A549 treated with RU486 at 1 μM for 4 hours (cell line): Measurements from ENCODE around the gene SHISAL2A. TPM values are rescaled to one million over a fixed set of nuclear protein-coding genes. Genes with fewer than 3 reads are reported as not detected.

Experiments
- total RNA-seq: library from RNA; stranded (reverse); fragments of 200-300 nt; extraction: Qiagen RNA extraction; gene quantifications from 5 replicates; pipeline ENCODE4 v1.2.3, GENCODE V29; 2022; ENCODE audit warnings: low read depth

SHISAL2A gene
- total RNA-seq, result not detected in 5 replicates

GRCh38 chr1:52632732-52633290, at the start of gene SHISAL2A:
Gene SHISAL2A (plus strand): TSS chr1:52633168. CDS start chr1:52633494, 326 bp downstream.

GRCh38 chr1:52601991-52602855, 30.7 kb upstream of the SHISAL2A start, which contains the start of gene GPX7:
Gene GPX7 (plus strand): TSS chr1:52602371. CDS start chr1:52602410, 39 bp downstream.

GRCh38 chr1:52697795-52698674, 65.1 kb downstream of the SHISAL2A start, which contains the start of gene COA7:
Gene COA7 (minus strand): TSS chr1:52698347. CDS start chr1:52698326, 21 bp downstream.

Other genes with a start within 250 kb of the SHISAL2A start
- 17.8 to 22.3 TPM (median 19.8 TPM) in 5 replicates for gene ORC1, start 228.7 kb upstream of the SHISAL2A start, total RNA-seq
- 16.6 to 20.6 TPM (median 20.2 TPM) in 5 replicates for gene PRPF38A, start 228.6 kb upstream of the SHISAL2A start, total RNA-seq
- 14.9 to 20.3 TPM (median 17.6 TPM) in 5 replicates for gene TUT4, start 80.1 kb upstream of the SHISAL2A start, total RNA-seq
- 0.10 TPM in 1 of 5 replicates, not detected in the others for gene GPX7, start 30.8 kb upstream of the SHISAL2A start, total RNA-seq
- gene COA7, start 65.2 kb downstream of the SHISAL2A start, total RNA-seq, result 18.3 to 22.6 TPM (median 20.9 TPM) in 5 replicates
- 1.9 to 5.3 TPM (median 4.6 TPM) in 5 replicates for gene ZYG11B, start 93.3 kb downstream of the SHISAL2A start, total RNA-seq
- gene ZYG11A, start 209.6 kb downstream of the SHISAL2A start, total RNA-seq, result 1.5 to 2.6 TPM (median 2.5 TPM) in 5 replicates